Hippocampal formation (tissue), 2 donors: ENCODE data around the gene TULP4.

Experiments
- DNase-seq, 2 donors: peaks; one replicate each; lab custom pipeline; 2025; lab: John Stamatoyannopoulos, UW

Gene TULP4

DNA sequence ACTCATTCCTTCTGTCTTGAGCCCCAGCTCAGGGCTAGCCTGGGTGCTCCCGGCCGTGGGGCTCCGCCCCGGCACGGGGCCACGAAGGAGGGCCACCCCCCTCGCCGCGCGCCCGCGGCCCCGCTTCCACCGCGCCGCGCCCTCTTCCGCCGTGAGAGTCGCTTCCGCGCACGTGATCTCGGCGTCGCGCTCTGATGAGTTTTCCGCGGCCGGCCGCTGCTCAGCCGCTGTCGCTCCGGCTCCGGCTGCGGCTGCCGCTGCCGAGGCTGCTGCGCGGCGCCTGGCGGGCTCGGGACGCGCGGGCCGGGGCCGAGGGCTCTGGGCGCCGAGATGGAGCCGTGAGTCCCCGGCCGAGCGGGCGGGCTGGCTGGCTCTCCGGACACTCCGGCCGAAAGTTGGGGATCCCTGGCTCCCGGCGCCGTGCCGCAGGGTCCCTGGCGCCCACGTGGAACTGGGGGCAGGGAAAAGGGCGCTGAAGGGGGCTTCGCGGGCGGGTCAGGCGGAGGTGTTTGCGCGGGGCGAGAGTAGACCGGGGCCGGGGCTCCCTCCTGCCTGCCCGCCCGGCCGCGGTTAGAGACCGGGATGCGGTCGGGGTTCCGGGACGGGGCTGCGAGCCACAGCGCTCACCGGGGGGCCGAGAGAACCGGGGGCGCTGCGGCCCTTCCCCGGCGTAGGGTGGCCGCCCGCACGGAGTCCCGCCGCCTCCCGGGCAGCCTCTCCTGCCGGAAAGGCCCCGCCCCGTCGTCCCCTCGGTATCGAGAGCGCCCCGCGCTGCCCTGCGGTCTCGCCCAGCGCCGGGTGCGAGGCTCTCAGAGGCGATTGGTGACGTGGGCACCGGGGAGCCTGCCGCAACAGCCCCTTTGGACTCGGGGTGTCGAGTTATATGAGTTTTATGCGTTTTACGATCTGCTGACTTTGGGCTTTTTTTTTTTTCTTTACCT lies 247.9 kb downstream of the TULP4 start, which contains the start of gene TMEM181:
TMEM181 (plus strand) TSS at position 197 of the 941 bp plus-strand sequence; CDS start at position 331, 134 bp downstream.
- peak; percentile 70 to 76 for DNase-seq

GRCh38 chr6:158560836-158561320 lies 248.6 kb downstream of the TULP4 start:
- DNase-seq = no peak
